NCI-H82 (cell line): ENCODE results near the gene KRT9.
"Not testable (repeated sequence)": the region's sequence is repeated elsewhere in the genome, so short reads cannot be mapped to it uniquely, and the experiment has no call there.

Source experiments
- DNase-seq: peaks from one replicate; lab custom pipeline; 2025; lab: John Stamatoyannopoulos, UW

The KRT9 gene

DNA sequence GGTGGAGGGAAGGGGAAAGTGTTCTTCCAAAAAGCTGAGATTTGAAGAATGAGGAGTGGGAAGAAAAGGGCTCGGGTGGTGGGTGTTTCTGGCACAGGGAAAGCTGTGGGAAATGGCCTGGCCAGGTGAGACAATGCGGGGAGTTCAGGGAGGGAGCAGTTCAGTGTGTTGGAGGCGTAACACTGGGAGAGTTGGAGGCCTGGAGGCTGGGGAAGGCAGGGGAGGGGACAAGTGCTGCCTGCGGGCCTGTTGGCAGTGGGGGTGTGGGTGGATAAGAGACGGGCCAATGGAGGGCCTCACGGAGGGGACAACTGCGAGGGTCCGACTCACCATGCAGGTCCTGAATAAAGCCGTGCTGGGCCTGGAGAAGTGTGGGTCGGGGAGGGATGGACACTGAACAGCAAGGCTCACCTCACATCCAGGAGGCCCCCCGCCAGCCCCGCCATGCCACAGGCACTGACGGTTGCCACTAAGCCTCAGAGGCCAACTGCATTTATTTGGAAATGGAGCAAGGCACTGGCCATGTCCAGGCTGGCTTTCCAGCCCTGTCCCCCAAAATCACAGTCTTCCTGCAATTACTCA lies 25.9 kb downstream of the KRT9 start:
- no peak for DNase-seq

DNA sequence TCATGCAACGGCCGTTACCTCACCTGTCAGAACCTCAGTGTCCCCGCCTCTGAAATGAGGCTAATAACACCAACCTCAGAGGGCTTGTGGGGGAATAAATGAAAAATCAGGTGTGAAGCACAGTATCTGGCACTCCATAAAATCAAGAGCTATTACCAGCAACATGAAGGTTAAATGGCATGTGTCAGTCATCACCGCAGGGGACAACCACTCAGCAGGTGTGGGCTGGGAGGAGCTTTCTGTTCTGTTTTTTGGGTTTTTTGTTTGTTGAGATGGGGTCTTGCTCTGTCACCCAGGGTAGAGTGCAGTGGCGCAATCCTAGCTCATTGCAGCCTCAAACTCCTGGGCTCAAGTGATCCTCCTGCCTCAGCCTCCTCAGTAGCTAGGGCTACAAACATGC lies 26.9 kb downstream of the KRT9 start:
- no peak for DNase-seq

DNA sequence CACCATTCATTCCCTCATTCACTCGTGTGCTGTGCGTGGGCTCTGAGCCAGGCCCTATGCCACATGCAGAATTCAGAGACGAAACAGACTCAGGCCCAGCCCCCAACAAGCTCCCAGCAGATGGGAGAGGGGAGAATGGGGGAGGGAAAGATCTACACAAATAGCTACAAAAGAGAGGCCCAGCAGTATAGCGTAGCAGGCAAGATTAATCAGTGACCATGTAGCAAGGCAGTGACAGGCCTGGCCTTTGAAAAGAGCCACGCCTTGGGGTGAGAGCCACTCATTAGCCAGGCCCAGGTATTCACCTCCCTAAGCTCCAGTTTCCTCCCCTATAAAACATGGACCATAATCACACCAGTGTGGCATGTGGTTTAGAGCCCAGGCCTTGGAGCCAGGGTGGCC lies 27.4 kb downstream of the KRT9 start:
- peak; percentile 21 for DNase-seq

DNA sequence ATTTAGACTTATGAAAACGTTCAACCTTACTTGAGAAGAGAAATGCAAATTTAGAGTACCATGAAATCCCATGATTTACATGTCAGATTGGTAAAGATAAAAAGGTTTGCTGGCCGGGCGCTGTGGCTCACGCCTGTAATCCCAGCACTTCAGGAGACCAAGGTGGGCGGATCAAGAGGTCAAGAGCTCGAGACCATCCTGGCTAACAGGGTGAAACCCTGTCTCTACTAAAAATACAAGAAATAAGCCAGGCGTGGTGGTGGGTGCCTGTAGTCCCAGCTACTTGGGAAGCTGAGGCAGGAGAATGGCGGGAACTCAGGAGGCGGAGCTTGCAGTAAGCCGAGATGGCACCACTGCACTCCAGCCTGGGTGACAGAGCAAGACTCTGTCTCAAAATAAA lies 29.1 kb downstream of the KRT9 start:
- DNase-seq = not testable (repeated sequence)

DNA sequence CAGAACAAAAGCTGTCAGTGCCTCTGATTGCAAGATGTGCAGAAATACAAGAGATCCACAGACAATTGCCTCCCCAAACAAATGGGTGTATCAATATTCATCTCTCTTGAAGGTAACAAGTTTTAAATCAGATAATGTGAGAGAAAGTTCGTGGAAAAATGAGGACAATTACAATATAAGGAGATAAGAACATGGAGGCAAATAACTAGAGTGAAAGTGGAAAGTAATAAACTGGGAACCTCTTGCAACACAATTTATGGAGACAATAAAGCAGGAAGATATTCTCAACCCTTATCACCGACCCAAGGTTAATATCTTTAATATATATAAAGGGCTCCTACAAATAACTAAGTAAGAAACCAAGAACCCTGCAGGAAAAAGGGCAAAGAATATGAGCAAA lies 29.5 kb downstream of the KRT9 start:
- no peak for DNase-seq

DNA sequence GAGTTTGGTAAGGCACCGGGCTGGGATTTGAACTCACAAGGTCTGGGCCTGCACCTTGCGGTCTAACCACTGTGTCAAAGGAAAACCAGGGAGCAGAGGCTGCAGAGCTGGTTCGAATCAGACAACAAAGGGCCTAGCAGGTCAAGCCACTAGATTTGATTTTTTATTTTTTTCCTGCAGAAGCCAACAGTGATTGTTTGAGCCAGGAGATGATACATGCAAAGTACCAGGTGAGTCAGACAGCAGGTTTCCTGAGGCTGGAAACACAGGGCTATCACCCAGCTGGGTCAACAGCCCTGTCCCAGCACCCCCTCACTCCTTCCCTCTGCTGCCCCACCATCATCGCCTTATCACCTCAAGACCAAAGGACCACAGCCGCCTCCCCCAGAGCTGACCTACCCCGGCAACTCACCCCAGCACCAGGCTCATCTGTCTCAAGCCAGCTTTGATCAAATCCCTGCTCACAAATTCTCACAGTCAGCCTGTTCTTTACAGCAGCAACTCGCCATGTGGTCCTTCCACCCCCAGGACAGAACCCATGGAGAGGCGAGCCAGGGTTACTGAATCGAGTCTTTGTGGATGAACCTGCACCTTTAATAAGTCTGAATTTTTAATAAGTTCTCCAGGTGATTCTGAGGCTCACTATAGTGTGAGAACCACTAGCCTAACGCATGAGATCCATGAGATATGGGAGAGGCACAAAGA lies 30.8 kb downstream of the KRT9 start:
- no peak for DNase-seq

DNA sequence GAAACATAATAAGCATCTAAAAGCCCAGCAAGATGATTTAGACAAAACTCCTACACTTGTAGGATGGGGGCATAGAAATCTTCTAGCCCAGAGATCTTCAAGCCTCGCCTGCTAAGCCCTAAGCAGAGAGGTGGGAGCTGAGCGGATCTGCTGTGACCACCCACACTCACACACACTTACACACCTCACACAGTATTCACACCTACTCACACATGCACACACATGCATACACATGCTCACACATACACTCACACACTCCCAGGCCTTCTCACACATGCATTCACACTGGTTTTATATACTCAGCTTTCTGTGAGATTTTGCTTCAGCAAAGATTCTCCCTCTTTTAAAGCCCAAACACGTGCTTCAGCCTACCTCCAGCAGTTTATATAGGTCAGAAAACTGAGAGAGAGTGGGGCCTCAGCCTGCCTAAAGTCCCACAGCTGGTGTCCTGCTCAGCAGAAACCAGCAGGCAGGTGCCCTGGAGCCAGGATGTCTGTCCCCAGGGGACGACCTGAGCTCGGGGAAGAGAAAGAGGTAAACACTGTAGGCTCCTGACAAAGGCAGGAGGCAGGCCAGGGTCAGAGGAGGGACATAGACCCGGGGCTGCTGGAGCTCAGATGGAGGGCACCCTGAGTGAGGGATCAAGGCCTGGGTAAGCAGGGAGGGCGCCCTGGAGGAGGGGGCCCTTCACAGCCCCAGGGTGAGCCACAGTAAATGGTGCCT lies 31.7 kb downstream of the KRT9 start:
- no peak for DNase-seq

DNA sequence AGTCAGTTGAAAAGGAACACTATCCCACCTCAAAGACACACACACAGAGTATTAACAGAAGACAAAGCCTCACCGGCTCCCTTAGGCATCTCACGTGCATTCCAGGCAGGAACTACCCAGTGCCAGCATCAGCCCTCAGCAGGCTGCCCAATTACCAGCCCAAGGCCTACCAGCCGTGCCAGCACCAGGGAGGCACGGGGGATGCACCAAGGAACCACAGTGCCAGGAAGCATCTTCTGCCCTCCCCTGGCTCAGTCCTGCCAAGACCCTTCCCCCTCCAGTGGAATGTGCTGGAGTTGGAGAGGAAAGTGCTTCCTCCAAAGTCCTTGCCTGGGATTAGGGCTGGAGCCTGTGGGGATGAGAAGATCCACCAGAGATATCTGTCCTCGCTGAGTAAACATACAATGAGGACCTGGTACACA lies 32.8 kb downstream of the KRT9 start:
- DNase-seq = no peak

DNA sequence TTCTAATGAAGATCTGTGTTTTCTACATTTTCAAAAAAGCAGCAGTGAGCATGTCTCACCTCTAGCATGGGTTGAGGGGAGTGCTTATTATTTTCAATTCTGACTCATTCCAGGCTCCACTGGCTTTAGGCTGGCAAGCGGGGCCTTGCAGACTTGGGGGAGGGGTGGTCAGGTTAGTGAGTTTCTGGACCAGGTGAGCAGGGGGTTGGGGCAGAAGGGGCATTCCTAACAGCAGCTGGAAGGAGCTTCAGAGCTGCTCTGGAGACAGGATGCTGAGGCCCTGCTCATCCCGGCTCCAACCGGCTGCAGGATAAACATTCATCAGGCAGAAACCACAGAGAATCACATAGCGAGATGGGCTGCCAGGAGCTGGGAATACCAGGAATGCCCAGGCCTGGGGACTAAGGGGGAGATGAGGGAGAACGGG lies 33.3 kb downstream of the KRT9 start:
- no peak for DNase-seq

DNA sequence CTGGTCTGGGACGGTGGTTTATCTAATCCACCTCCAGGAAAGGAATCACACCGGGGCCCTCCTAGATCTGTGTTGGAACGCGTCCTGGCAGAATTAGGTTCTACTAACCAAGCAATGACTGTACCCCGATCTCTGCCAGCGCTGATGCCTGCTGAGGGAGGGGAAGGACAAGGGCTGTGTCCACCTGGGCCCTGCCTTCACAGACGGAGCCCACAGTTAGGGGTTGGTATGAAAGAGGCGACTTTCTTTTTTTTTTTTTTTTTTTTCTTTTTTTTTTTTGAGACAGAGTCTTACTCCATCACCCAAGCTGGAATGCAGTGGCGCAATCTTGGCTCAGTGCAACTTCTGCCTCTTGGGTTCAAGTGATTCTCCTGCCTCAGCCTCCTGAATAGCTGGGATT lies 33.9 kb downstream of the KRT9 start:
- no peak for DNase-seq

DNA sequence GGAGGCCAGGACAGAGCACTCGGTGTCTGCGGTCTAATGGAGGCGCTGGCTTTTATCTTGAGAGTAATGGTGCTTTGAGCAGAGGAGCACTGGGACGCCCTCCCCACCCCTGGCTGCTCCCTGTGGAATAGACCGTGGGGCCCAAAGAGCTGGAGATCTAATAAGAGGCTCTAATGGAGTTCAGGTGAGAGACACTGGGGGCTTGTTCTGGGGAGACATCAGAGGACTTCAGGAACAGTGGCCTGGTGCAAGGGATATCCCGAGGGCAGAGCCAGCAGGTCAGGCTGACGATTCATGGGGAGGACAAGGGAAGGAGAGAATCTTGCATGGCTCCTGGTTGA lies 34.3 kb downstream of the KRT9 start:
- DNase-seq = no peak

DNA sequence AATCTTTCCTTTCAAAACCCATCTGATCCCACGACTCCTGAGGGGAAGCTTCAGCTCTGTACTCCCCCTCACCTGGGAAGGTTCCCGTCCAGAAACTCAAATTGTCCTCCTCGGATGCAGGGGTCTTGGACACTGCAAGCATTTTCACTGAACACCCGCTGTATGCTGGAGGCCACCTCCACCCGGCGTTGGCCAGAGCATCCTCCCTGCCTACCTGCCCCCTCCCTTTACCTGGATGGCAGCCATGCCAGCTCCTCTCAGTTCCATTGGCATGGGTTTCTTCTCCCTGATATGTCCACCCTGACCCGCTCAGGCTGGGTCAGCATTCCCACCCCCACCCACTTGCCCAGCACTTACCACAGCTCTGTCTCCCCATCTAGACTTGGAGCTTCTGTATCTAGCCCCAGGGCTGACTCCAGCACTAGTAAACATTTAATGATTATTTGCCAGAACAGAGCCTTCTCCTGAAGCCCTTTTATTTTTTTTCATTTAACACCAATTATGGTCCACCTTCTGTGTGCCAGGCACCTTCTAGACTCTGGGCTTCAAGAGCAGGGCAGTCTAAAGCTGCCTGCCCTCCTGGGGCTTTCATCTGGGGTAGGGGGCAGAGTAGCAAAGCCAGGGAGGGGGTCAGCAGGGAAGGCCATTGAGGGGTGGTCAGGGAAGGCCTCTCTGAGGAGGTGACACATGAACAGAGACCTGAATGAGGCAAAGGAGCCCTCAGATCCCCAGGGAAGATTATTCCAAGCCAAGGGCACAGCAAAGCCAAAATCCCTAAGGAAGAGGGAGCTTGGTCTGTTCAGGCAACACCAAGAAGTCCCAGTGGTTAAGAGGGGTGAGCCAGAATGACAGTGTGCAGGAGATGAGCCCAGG lies 34.9 kb downstream of the KRT9 start:
- no peak for DNase-seq

DNA sequence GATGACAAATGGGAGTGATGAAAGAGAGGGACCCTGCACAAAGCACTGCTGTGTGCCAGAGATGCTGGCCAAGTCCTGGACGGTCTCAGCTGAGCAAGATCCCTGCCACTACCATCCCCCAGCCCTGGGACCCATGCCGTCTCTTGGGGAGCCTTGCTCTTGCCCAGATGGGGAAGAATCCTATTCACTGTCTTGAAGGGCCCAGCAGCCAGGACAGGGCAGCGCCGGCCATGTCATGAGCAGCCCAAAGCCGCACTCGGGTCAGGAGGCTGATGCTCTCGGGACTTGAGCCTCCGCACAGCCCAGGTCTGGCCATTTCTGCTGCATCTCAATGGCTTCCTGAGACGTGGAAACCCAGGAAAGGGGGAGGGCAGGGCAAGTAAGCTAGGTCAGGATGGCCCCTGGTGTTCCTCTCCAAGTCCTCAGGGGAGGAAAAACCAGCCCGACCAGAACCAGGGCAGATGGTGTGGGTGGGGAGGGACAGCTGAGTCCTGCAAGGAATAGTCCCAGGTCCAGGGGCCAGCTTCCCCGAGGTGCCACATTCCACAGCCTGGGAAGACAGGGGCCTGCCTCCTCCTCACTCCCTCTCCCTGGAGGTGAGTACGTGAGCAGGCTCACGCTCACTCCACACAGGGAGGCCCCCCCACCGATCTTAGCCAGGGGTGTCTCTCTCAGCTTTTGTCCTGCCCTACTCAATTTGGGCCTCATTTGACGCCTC lies 35.9 kb downstream of the KRT9 start:
- DNase-seq = no peak

DNA sequence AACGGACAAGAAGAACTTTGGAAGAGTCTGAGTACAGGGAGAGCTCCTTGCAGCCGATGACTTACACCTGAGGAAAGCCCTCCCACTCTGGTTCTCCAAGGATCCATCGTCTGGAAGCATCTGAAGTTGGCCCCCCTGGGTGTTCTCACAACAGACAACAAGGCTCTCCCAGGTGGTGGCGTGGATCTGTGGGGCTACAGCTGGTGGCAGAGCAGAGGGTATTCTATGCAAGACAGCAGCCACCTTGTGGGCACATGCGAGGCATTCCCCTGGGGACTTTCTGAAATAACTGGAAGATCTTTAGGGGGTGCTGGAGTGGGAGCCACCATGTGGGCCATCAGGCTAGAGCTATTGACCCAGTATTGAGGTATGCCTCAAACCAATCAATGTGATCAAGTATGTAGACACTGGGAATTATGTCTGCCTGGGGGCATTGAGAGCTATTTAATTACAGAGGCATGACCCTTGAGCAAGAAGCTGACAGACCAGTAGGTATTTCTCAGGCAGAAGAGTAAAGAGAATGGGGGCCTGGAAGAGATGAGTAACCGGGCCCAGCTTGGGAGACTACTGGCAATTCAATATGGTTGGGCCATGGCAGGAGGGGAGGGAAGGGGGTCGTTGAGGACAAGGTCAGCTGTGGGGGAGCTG lies 36.8 kb downstream of the KRT9 start:
- DNase-seq = no peak

DNA sequence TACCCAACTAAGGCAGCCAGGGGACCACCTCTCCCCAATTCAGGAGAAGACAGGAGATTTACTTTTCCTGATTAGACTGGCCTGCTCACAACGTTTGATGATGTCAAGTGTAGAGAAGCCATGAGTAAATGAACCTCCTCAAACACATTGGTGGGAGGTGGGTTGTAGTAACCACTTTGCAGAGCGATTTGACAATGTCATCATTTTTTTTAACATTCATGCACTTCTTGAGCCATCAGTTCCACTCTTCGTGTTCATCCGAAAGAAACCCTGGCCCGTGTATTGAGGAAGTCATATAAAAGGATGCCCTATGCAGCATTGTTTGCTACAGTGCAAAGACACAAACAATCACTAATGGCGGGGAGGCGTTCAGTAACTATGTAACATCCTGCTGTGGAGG lies 38.2 kb downstream of the KRT9 start:
- no peak for DNase-seq

DNA sequence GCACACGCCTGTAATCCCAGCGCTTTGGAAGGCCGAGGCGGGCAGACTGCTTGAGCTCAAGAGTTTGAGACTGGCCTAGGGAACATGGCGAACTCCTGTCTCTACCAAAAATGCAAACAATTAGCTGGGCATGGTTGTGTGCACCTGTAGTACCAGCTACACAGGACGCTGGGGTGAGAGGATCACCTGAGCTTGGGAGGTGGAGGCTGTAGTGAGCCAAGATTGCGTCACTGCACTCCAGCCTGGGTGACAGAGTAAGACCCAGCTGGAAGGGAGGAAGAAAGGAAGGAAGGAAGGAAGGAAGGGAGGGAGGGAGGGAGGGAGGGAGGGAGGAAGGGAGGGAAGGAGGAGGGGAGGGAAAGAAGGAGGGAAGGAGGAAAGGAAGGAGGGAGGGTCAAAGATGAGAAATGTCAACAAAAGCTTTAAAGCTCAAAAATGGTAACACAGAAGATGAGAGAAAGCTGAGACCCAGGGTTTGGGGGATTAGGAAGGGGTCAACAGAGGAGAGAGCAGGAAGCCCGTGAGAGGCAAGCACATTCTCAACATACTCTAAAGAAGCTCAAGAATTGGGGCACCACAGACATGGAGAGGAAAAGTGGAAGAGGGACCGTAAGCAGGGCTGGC lies 38.8 kb downstream of the KRT9 start:
- no peak for DNase-seq

DNA sequence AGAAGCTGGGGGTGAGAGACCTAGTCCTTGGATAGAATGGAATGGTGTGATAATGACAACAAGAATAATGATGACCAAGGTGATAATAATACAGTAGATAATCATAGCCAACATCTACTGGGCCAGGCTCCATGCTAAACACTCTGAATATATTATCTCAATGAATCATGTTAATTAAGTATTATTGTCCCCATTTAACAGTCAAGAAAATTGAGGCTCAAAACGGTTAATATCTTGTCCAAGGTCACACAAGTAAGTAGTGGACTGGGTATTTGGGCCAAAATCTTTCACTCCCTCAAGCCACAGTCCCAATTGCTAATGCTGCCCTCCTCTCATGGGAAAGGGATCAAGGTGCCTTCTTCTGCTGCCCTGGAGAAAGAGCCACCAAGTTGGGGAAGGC lies 39.9 kb downstream of the KRT9 start:
- no peak for DNase-seq

DNA sequence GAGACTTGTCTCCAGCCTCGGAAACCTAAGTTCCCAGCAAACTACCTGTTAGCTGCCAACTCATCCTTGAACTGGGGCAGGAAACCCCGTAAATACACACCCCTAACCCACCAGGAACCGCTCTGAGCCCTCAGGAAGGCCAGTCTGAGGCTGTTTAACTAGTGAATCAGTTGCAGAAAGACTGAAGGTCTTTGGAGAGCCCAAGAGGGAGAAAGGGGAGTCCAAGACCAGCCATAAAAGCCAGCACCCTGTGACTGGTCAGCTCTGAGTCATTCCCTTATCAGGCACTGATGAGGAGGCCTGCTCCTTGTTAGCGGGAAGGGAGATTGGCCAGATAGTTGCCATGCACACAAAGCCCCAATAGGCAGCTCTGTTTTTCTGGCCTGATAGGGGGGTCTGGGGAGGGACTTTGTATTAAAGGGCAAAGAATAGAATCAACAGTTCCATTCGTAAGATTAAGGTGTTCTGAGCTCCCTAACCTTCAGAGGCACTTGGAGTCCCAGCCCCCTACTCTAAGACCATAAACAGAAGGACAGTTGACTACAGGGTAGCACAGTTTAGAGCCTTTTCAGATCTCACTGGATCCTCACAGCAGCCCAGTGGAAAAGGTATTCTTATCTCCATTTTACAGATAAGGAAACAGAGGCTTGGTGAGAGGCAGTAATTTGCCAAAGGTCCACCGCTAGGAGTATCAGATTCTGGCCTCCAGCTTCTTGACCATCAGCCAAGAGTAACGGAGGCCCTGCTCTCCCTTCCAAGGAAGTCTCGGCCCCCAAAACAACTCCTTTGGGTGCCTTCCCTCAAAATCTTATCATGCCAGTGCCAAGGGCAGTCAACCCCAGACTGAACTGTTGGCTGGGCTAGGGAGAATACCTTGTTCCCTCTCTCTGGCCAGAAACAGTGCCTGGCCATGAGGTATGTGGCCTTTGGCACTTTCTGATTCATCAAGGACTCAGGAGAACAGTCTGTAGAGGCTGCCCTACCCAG lies 41.5 kb downstream of the KRT9 start:
- no peak for DNase-seq

DNA sequence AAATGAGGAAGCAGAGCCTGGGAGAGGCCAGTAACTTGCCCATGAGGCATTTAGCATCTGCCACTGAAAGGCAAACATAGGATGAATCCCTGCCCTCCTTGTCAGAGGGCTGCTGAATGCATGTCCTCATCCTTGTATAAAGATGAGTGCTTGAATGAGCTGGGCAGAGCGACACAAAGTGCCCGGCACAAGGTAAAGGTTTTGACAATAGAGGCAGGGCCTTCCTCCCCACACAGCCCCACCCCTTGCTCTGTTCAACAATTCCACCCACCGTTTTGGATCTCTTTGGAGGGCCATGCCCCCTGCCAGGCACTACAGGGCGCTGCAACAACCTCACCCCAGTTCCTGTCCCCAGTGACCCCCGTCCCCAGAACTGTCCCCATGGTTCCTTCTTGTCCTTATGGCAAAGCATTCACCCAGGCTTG lies 42.4 kb downstream of the KRT9 start:
- no peak for DNase-seq

DNA sequence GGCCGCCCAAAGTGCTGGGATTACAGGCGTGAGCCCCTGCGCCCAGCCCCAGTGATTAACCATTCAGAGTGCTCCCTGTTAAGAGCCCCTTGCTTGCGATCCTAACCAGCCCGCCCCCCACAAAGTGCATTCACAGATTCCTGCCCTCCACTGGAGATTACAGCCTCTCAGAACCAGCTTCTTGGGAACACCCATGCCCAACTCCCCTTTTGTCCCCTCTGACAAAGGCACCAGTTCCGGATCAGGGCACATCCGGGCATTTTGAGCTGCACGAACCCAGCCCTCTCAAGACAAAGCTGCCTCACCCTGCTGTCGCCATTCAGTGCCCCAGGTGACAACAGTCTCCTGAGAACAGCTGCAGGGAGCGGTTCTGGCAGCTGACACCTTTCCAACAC lies 42.9 kb downstream of the KRT9 start:
- DNase-seq = no peak
